OCI-LY3 (cell line): Measurements from ENCODE around the gene OBSCN.

Source experiments
- H2AFZ ChIP-seq: fragments of 200-600, 300-600 bp; shearing (Covaris generic); 2 replicates; pipeline ENCODE4 v1.6.0; 2014; ENCODE audit warnings: antibody characterized with exemption, low read depth, low read length
- H3K27ac ChIP-seq: fragments of 200-600, 300-600 bp; sonication (generic); 2 replicates; pipeline ENCODE4 v1.5.1; 2014; ENCODE audit warnings: mild to moderate bottlenecking, low read length, moderate library complexity, mixed read lengths
- H3K27me3 ChIP-seq: fragments of 200-600, 300-600 bp; sonication (generic); 2 replicates; pipeline ENCODE4 v1.6.1; 2014; ENCODE audit warnings: low read depth, low read length, mixed read lengths
- H3K36me3 ChIP-seq: fragments of 200-600, 300-600 bp; sonication (generic); replicated peaks from 2 replicates; pipeline ENCODE3; 2014; ENCODE audit warnings: low read depth, low read length, mixed read lengths
- H3K4me1 ChIP-seq: fragments of 300-600, 200-600 bp; sonication (generic); 2 replicates; pipeline ENCODE4 v1.6.1; 2014; ENCODE audit warnings: low read length, mixed read lengths
- H3K4me2 ChIP-seq: fragments of 200-600, 300-600 bp; sonication (generic); 2 replicates; pipeline ENCODE4 v1.6.1; 2014; ENCODE audit warnings: low read length, mixed read lengths
- H3K4me3 ChIP-seq: fragments of 300-600, 200-600 bp; sonication (generic); 2 replicates; pipeline ENCODE4 v1.5.1; 2014; ENCODE audit warnings: antibody characterized with exemption, mild to moderate bottlenecking, low read length, moderate library complexity
- H3K79me2 ChIP-seq: fragments of 300-600, 200-600 bp; shearing (Covaris generic); 2 replicates; pipeline ENCODE4 v1.6.1; 2014; ENCODE audit warnings: mild to moderate bottlenecking, low read length, mixed read lengths
- H3K9ac ChIP-seq: fragments of 300-600, 200-600 bp; shearing (Covaris generic); 2 replicates; pipeline ENCODE4 v1.6.0; 2014; ENCODE audit warnings: mild to moderate bottlenecking, low read length, moderate library complexity
- H3K9me3 ChIP-seq: fragments of 200-600, 300-600 bp; shearing (Covaris generic); 2 replicates; pipeline ENCODE4 v1.6.1; 2014; ENCODE audit warnings: low read length, mixed read lengths; ENCODE audit not compliant: insufficient read depth
- H4K20me1 ChIP-seq: fragments of 200-600, 300-600 bp; sonication (generic); 2 replicates; pipeline ENCODE4 v1.6.1; 2016; ENCODE audit warnings: low read length, mixed read lengths; ENCODE audit not compliant: insufficient read depth
- EZH2phosphoT487 ChIP-seq: fragments of 200-600 bp; shearing (Covaris generic); IDR thresholded peaks from 2 replicates; pipeline ENCODE4 v1.6.1; 2018; ENCODE audit warnings: antibody characterized with exemption, mixed run types, low read depth
- TF ChIP-seq, protein P1 (sequence below): fragments of 200-600, 300-600 bp; sonication (generic); IDR thresholded peaks from 2 replicates; pipeline ENCODE4 v1.5.1; 2014; ENCODE audit warnings: antibody characterized with exemption, low read length, low read depth

The OBSCN gene

DNA sequence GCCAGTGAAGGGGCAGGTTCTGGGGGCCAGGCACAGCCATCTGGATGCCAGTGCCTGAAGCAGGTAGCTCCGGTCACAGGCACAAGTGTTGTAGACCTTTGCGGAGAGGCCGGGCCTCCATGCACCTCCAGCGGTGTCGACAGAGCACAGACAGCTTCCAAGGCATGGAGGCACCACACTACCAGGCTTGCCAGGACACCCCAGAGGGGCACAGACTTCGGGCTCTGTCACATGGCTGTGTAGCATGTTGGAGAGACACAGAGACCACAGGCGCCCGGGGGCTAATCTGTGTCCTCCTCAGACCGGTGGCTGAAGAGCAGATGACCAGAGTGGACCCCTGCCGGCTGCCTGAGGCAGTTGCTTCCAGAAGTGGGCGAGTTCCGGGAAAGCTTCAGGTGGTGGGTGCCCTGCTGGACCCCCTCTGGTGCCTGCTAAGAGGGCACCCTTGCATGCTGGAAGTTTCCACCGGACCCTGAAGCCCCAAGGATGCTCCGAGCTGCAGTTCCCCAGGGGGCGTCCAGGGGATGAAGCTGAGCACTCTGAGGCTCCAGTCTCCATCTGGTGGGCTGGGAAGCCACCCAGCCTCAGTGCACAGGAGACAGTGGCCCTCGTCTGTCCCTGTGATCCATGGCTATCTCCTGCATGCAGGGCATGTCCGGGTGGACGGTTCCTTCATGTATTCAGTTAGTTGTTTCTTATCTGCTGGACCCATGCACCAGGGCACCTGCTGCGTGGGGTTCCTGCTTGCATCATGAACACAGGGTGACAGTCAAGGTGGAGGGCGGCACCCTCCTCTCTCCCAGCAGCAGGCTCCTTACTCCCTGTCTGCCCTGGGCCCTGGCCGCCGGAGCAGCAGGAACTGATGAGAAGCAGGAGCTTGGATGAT is 82.4 kb downstream of the OBSCN start:
- Histone ChIP-seq H4K20me1 (no peaks in the 10 kb centered on the region), H3K4me1 (no peaks in the 10 kb centered on the region), H3K36me3 (no peaks in the 10 kb centered on the region), H3K27me3 (no peaks in the 10 kb centered on the region), H2AFZ (no peak overlapping the region), H3K4me2 (no peak overlapping the region), H3K79me2 (no peaks in the 10 kb centered on the region), H3K27ac (no peak overlapping the region), H3K4me3 (no peak overlapping the region), H3K9me3 (no peaks in the 10 kb centered on the region), H3K9ac (no peak overlapping the region)
- TF ChIP-seq EZH2phosphoT487: no peak
- TF ChIP-seq, protein P1, sequence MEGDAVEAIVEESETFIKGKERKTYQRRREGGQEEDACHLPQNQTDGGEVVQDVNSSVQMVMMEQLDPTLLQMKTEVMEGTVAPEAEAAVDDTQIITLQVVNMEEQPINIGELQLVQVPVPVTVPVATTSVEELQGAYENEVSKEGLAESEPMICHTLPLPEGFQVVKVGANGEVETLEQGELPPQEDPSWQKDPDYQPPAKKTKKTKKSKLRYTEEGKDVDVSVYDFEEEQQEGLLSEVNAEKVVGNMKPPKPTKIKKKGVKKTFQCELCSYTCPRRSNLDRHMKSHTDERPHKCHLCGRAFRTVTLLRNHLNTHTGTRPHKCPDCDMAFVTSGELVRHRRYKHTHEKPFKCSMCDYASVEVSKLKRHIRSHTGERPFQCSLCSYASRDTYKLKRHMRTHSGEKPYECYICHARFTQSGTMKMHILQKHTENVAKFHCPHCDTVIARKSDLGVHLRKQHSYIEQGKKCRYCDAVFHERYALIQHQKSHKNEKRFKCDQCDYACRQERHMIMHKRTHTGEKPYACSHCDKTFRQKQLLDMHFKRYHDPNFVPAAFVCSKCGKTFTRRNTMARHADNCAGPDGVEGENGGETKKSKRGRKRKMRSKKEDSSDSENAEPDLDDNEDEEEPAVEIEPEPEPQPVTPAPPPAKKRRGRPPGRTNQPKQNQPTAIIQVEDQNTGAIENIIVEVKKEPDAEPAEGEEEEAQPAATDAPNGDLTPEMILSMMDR: no peak

DNA sequence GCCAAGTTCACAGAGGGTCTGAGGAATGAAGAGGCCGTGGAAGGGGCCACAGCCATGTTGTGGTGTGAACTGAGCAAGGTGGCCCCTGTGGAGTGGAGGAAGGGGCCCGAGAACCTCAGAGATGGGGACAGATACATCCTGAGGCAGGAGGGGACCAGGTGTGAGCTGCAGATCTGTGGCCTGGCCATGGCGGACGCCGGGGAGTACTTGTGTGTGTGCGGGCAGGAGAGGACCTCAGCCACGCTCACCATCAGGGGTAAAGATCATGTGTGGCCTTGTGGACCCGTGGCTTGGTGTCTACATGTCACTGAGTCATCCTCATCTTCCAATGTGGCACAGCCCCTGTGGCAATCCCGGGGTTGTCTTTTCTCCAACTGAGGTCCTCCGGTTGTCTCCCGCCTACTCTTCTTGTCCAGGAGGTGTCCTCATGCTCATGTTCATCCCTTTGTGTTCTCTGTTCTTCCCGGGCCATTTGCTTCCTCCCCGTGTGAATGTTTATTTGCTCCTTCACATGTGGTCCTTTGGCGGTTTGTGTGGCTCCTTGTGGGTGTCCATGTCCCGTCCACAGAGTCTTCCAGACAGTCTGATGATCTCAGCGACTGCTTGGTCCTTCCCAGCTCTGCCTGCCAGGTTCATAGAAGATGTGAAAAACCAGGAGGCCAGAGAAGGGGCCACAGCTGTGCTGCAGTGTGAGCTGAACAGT is 84.2 kb downstream of the OBSCN start:
- H2AFZ ChIP-seq: no peak overlapping the region
- no peaks in the 10 kb centered on the region for H3K9me3 ChIP-seq
- no peak overlapping the region for H3K9ac ChIP-seq
- peaks cover 13% of the 10 kb centered on the region for H3K27me3 ChIP-seq
- no peak overlapping the region for H3K27ac ChIP-seq
- H3K4me3 ChIP-seq: no peak overlapping the region
- TF ChIP-seq, protein P1: no peak
- TF ChIP-seq EZH2phosphoT487: no peak
- H3K4me2 ChIP-seq: no peak overlapping the region
- H3K4me1 ChIP-seq: no peaks in the 10 kb centered on the region
- no peaks in the 10 kb centered on the region for H4K20me1 ChIP-seq
- no peaks in the 10 kb centered on the region for H3K79me2 ChIP-seq
- no peaks in the 10 kb centered on the region for H3K36me3 ChIP-seq

GRCh38 chr1:228292609-228292911 is 84.7 kb downstream of the OBSCN start:
- no peaks in the 10 kb centered on the region for H3K4me1 ChIP-seq
- H3K36me3 ChIP-seq: no peaks in the 10 kb centered on the region

GRCh38 chr1:228293393-228293792 is 85.5 kb downstream of the OBSCN start:
- no peaks in the 10 kb centered on the region for H4K20me1 ChIP-seq
- peaks cover 22% of the 10 kb centered on the region for H3K27me3 ChIP-seq
- no peaks in the 10 kb centered on the region for H3K36me3 ChIP-seq
- H3K4me3 ChIP-seq: no peak overlapping the region
- no peak overlapping the region for H3K9ac ChIP-seq
- H2AFZ ChIP-seq: no peak overlapping the region
- no peaks in the 10 kb centered on the region for H3K79me2 ChIP-seq
- H3K27ac ChIP-seq: no peak overlapping the region
- H3K9me3 ChIP-seq: peaks cover 4% of the 10 kb centered on the region; the same call in 1 of the 2 replicates
- H3K4me2 ChIP-seq: no peak overlapping the region
- no peaks in the 10 kb centered on the region for H3K4me1 ChIP-seq
- TF ChIP-seq, protein P1: no peak
- no peak for TF ChIP-seq EZH2phosphoT487

More at GRCh38 chr1:228292609-228292911, 84.7 kb downstream of the OBSCN start:
- Histone ChIP-seq H3K27ac (no peak overlapping the region), H3K9me3 (peaks cover 3% of the 10 kb centered on the region; the same call in 1 of the 2 replicates), H3K4me3 (no peak overlapping the region), H3K4me2 (no peak overlapping the region), H4K20me1 (no peaks in the 10 kb centered on the region), H3K79me2 (no peaks in the 10 kb centered on the region), H3K27me3 (peaks cover 18% of the 10 kb centered on the region), H2AFZ (no peak overlapping the region), H3K9ac (no peak overlapping the region)
- TF ChIP-seq, protein P1: no peak
- no peak for TF ChIP-seq EZH2phosphoT487
